A204.1 (cell line): ENCODE measurements around the gene C3.
A peak's percentile ranks its signal among the peaks of the same experiment; 100 is the strongest.
"Not testable (repeated sequence)": the region's sequence is repeated elsewhere in the genome, so short reads cannot be mapped to it uniquely, and the experiment has no call there.

Source experiments
- FAIRE-seq: peaks from 2 replicates; lab custom pipeline; 2012; peaks lifted over from hg19 to GRCh38; lab: Jason Lieb, UNC

C3 gene

DNA sequence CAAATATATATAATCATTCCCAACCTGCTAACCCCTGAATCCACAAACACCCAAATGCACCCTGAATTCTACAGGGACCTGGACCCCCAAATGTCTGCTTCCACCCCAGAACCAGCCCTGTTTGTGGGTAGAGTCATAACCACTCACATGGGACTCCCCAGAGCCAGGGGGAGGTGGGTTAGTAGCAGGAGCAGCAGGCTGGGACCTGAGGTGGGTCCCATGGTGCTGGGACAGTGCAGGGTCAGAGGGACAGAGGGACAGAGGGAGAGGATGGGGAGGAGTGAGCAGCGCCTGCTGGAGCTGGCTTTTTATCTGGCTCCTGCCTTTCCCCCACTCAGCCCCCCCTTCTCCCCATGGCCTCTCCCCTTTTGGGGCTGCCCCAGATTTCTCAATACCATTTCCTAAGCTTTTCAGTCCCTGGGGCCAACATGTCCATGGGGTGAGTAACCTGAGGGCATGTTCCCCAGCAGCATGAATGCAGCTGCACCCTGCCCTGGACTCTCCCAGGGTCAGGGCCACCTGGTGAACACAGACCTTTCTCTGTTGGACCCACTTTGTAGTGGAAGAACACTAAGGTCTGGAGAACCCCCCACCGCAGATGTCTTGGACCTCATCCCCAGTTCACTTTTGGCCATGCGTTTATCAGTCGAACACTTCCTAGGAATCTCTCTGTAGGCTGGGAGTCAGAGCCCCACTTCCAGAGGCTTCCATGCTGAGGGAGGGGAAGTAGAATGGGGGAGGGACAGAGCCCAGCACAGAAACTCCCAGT is at the start of gene C3:
Gene C3, minus strand, starts transcription at position 282 of the 769 bp plus-strand sequence. Its CDS starts 61 bp downstream, at position 221.
- no peak for FAIRE-seq

DNA sequence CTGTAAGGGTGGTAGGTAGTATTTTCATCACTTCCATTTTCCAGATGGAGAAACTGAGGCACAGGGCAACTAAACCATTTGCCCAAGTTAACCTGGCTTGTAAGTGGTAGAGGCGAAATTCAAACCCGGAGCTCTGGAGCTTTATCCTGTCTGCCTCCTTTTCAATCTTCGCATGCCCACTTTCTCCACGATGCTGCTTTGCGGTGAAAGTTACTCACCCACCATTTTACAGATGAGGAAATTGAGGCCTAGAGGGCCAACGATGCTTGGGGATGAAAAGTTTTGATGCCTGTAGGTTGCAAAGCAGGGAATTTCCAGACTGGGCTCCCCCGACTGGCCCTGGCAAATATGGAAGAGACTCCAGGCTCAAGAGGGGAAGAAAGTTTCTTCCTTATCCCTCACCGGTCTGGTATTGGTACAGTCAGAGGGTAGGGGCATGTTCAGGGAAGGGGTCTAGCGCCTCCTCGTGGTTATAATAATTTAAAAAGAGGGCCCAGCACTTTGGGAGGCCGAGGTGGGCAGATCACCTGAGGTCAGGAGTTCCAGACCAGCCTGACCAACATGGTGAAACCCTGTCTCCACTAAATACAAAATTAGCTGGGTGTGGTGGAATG is 48.7 kb upstream of the C3 start:
- FAIRE-seq = no peak

GRCh38 chr19:6768236-6768785 is 47.9 kb upstream of the C3 start:
- FAIRE-seq = no peak

GRCh38 chr19:6767357-6768235 is 47.1 kb upstream of the C3 start, which contains the start of gene SH2D3A:
TSS of gene SH2D3A (minus strand) at chr19:6767435. CDS start at chr19:6763748, 3,687 bp downstream.
- no peak for FAIRE-seq

DNA sequence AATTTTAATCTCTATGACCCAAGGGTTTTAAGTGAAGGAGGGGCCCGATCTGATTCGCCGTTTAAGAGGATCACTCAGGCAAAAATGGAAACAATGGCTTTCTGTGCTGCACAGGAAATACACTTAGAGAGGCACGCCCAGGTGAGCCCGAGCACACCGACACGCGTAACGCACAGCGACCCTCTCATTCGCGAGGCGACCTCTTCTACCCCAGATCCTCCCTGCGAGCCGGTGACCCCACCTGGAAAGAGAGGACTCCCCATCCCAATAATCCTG is 46.6 kb upstream of the C3 start:
- no peak for FAIRE-seq

- FAIRE-seq = no peak
Observed at GRCh38 chr19:6766357-6767080, 46.1 kb upstream of the C3 start.

DNA sequence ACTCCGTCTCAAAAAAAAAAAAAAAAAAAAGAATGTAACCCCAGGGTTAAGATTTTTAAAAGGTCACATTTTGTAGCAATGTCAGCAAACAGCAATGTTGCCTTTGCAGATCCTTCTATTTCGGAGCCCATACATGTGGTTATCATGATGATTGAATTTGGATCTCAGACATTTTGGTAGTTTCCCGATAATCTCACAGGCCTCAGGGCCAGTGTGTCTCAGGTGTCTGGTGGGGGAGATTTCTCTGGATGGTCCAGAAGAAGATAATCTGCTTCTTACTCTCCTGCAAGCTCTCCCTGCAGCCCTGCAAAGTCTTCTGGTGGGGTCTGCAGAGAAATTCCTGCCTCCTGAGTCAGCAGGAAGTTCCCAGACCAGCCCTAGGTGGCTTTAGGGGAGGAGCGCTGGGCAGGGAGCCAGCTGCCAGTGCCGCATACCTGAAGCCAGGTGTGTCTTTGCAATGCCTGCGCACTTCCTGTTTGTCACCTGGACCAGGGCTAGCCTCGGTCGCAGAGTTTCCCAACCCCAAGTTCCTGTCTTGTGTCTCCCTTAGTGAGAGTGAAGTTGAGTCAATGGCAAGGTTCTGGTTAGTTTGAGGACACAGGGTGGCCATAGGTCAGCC is 45.4 kb upstream of the C3 start:
- no peak for FAIRE-seq

GRCh38 chr19:6762253-6762797 is 41.9 kb upstream of the C3 start:
- not testable (repeated sequence) for FAIRE-seq

DNA sequence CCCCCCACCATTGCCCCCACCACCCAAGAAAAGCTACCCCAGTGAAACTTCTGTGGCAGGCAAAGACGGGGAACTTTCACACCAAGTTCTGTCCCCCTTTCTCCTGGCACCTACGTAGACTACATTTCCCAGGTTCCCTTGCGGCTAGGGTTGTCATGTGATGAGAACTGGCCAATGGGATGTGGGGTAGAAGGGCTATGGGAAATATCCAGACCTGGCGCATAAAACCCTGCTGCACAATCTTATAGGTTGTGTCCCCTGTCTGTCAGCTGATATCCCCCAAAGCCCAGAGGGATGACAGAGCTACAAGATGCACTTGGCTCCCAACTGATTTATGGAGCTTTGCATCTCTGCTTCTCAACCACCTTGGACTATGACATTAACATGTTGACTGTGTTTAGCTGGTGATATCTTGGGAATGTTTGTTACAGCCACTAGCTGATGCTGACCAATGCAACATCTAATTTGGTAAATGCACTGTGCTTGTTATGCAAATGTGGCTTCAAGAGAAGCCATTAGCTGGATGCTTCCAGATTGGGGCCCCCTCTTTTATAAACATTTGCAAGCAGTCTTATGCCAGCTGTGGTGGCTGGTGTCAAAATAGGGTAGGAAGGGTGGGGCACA is 40.7 kb upstream of the C3 start:
- FAIRE-seq = no peak

DNA sequence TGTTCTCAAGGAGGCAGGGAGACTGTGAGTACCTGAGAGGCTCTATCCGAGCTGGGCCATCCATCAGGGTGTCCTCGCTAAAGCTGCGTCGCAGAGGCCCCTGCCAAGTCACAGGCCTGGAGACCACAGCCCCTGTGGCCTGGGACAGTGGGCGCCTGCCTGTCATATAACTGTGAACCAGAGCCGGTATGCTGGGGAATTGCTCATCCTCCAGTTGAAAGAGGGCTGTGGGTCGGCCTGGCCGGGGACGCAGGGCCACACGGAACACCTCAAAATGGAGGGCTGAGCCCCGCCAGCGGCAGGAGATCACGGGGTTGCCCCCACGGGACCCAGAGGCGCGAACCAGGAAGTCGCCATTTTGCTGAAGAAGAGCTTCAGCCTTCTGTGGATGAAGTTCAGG is 40.2 kb upstream of the C3 start:
- no peak for FAIRE-seq

- no peak for FAIRE-seq
Observed at GRCh38 chr19:6754653-6755463, 34.4 kb upstream of the C3 start.

DNA sequence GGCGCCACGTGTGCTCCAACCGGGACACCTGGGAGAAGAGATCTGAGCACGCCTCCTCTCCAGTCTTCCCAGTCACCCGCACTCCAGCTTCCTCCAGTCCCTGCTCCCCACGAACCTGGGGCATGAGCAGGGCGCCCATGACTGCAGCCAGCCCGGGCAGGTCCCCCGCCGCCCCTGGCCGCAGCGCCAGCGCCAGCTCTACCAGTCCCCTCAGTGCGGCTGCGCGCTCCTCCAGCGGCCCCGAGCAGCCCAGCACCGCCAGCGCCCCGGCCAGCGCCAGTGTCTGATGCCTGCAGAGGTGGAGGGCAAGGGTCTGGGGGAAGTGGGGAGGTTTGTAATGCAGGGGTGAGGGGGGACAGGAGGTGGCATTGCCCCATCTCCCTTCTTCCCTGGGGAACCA is 33.7 kb upstream of the C3 start:
- FAIRE-seq = no peak

DNA sequence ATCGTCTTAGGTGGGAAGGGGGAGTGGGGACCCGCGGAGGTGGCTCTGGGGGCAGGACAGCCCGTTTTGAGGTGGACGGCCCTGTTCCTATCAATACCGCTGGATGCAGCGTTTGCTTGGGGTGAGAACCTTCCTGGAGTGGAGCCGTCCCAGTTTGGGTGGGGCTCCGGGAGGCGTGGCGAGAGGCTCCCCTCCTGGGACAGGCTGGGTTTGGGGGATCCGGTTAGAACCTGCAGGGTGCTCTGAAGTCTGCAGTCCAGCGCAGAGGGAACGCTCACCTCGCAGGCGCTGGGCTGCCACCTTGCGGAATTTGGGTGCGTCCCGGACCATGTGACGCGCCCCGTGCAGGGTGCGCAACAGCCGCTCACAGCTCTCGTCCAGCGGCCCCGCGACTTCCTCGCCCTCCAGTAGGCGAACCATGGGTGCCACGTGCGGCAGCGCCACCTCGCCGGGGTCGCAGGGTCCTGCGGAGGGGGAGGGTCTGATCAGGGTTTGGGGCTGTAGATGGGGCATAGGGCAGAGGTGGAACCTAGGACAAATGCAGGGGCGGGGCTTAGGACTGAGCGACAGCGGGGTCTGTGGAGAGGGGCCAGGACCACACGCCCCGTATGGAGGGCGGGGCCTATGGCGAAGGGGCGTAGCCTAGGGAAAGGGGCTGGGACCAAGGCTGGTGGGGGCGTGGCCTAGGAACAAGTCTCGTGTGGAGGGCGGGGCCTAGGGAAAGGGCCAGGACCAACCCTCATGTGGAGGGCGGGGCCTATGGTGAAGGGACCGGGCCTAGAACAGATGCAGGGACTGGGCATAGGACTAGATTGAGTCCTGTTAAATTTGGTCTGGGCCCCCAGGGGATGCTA is 33.0 kb upstream of the C3 start:
- peak; percentile 43 for FAIRE-seq

DNA sequence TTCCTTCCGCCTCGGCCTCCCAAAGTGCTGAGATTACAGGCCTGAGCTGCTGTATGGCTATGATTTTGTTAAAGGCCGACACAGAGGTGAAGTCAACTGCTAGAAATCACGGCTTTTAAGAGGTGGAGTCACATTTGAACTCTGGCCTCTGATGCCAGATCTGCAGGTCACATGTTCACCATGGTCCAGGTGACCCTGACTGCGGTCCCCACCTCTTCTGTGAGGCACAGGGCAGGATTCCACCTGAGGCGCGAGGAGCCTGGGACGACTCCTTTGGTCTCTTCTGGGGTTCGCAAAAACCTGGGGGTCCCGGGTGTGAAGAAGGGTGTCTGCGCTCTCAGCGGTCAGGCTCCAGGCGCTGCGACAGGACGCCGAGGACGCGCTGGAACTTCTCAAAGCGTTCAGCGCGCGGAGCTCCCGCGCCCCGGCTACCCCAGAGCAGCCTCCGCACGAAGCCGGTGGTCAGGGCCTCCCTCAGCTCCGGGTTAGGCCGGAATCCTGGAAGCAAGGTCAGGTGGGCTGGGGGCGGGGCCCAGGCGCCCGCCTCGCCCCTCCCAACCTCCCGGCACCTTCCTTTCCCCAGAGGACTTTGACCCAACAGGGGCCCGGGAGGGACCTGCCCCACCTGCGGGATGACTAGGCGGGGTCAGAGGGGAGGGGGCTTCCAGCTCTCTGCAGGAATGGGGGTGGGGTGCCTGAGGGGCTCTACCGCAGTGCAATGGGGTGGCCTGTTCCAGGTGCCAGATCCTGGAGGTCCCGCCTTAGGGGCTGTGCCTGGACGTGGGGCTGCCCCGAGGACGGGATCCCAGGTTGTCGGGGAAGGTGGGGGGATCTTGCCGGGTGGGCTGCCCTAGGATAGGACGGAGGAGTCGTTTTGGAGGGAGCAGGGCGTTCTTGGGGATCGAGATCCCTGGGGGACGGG is 32.1 kb upstream of the C3 start:
- no peak for FAIRE-seq

DNA sequence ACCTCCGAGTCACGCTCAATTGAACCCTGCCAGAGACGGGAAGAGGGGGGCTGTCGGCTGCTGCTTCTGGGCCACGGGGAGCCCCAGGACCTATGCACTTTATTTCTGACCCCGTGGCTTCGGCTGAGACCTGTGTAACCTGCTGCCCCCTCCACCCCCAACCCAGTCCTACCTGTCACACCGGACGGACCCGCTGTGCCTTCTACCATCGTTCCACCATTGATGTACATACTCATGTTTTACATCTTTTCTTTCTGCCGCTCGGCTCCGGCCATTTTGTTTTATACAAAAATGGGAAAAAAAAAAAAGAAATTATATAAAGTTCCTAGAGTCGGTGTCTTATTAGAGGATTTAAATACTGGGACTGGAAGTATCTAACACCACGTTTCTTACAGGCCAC is 30.7 kb upstream of the C3 start:
- no peak for FAIRE-seq

DNA sequence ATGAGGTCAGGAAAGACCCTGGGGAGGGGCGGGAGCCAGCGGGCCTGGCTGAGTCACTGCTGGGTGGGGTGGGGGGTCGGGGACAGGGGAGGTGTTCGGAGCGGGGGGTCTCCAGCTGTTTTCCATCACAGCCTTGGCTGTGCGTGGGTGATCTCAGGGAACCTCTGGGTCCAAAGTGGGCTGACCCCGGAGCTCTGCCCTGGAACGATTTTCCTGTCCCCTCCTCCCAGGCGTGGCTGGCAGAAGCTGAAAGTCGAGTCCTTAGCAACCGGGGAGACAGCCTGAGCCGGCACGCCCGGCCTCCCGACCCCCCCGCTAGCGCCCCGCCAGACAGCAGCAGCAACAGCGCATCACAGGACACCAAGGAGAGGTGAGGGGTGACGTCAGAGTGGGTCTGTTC is 29.6 kb upstream of the C3 start:
- FAIRE-seq = no peak

DNA sequence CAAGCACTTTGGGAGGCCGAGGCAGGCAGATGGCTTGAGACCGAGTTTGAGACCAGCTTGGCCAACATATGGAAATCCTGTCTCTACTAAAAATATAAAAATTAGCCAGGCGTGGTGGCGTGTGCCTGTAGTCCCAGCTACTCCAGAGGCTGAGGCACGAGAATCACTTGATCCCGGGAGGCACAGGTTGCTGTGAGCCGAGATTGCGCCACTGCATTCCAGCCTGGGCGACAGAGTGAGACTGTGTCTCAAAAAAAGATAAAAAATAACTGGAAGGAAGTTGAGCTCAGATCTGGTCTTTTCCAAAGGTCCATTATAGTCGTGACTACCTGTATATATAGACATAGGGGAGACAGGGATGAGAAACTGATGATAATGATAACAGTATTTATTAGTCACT is 28.1 kb upstream of the C3 start:
- FAIRE-seq = not testable (repeated sequence)

GRCh38 chr19:6745965-6746364 is 25.5 kb upstream of the C3 start:
- FAIRE-seq = no peak
